SK-N-SH (cell line): ENCODE measurements around the gene EML3. TPM values are rescaled to one million over a fixed set of nuclear protein-coding genes. Genes with fewer than 3 reads are reported as not detected.

Source experiments
- CHD2 ChIP-seq: fragments of 150-350 bp; IDR thresholded peaks from 2 replicates; pipeline ENCODE4 v1.6.1; 2018; ENCODE audit warnings: low read length; ENCODE audit not compliant: partially characterized antibody
- ELF1 ChIP-seq: IDR thresholded peaks from 2 replicates; pipeline ENCODE4 v1.4.0; 2012
- EP300 ChIP-seq, 2 experiments: IDR thresholded peaks; 2 replicates each; pipeline versions ENCODE4 v1.4.0 to v1.6.1; 2012; ENCODE audit warnings: borderline replicate concordance in 1 of 2, low read depth in 1 of 2, low read length in 1 of 2
- EZH2phosphoT487 ChIP-seq: fragments of 200-600 bp; sonication (generic); IDR thresholded peaks from 2 replicates; pipeline ENCODE4 v1.6.1; 2017; ENCODE audit warnings: low read depth, mixed run types, mild to moderate bottlenecking, antibody characterized with exemption, moderate library complexity, borderline replicate concordance
- FOSL2 ChIP-seq: IDR thresholded peaks from 2 replicates; pipeline ENCODE4 v1.4.0; 2012; ENCODE audit warnings: low read depth, mild to moderate bottlenecking, moderate library complexity, borderline replicate concordance
- FOXJ3 ChIP-seq: sonication (generic); formaldehyde crosslinking; IDR thresholded peaks from 2 replicates; pipeline ENCODE4 v1.5.1; 2020; ENCODE audit warnings: mild to moderate bottlenecking, missing genetic modification reagents
- GABPA ChIP-seq: IDR thresholded peaks from 2 replicates; pipeline ENCODE4 v1.4.0; 2012; ENCODE audit warnings: low read depth, mild to moderate bottlenecking
- JUND ChIP-seq: IDR thresholded peaks from 2 replicates; pipeline ENCODE4 v1.4.0; 2012
- MEF2A ChIP-seq: IDR thresholded peaks from 2 replicates; pipeline ENCODE4 v1.4.0; 2012; ENCODE audit warnings: low read depth, borderline replicate concordance
- POLR2AphosphoS5 ChIP-seq: IDR thresholded peaks from 2 replicates; pipeline ENCODE4 v1.6.1; 2012; ENCODE audit warnings: low read depth, low read length
- RAD21 ChIP-seq: IDR thresholded peaks from 2 replicates; pipeline ENCODE4 v1.6.1; 2012; ENCODE audit warnings: mild to moderate bottlenecking, low read length
- RCOR1 ChIP-seq: fragments of 150-350 bp; IDR thresholded peaks from 2 replicates; pipeline ENCODE4 v1.6.1; 2017; ENCODE audit warnings: antibody characterized with exemption, low read length
- RXRA ChIP-seq: IDR thresholded peaks from 2 replicates; pipeline ENCODE4 v1.4.0; 2012; ENCODE audit warnings: low read depth, mild to moderate bottlenecking, borderline replicate concordance
- SMC3 ChIP-seq: IDR thresholded peaks from 2 replicates; pipeline ENCODE4 v1.6.1; 2012; ENCODE audit warnings: low read depth, low read length, improper control_type of control experiment
- TCF12 ChIP-seq: IDR thresholded peaks from 2 replicates; pipeline ENCODE4 v1.4.0; 2012
- TEAD4 ChIP-seq: IDR thresholded peaks from 2 replicates; pipeline ENCODE4 v1.4.0; 2012; ENCODE audit warnings: mild to moderate bottlenecking, borderline replicate concordance; ENCODE audit not compliant: insufficient read depth
- polyA plus RNA-seq, 3 experiments: library from polyadenylated mRNA; depleted of rRNA; stranded (reverse); fragments of >200 nt; gene quantifications; 2 replicates each; pipeline ENCODE4 v1.2.3, GENCODE V29; 2012
- TF ChIP-seq, protein P1 (sequence below): fragments of 200-600 bp; sonication (generic); IDR thresholded peaks from 2 replicates; pipeline ENCODE4 v1.6.1; 2017; ENCODE audit warnings: antibody characterized with exemption, mild to moderate bottlenecking, moderate library complexity
- TF ChIP-seq, protein P2 (sequence below): fragments of 150-350 bp; IDR thresholded peaks from 2 replicates; pipeline ENCODE4 v1.6.1; 2017; ENCODE audit warnings: antibody characterized with exemption, low read length, low read depth, borderline replicate concordance
- TF ChIP-seq, protein P3 (sequence below): fragments of 150-350 bp; IDR thresholded peaks from 2 replicates; pipeline ENCODE4 v1.6.1; 2016; ENCODE audit warnings: mild to moderate bottlenecking, low read depth, low read length
- TF ChIP-seq, protein P4 (sequence below): IDR thresholded peaks from 2 replicates; pipeline ENCODE4 v1.4.0; 2012; ENCODE audit warnings: low read depth
- TF ChIP-seq, protein P5 (sequence below): IDR thresholded peaks from 2 replicates; pipeline ENCODE4; 2012

EML3 gene
- polyA plus RNA-seq, 1 of the 3 experiments (the other 2 are of a cell fraction) = 43.0 TPM

DNA sequence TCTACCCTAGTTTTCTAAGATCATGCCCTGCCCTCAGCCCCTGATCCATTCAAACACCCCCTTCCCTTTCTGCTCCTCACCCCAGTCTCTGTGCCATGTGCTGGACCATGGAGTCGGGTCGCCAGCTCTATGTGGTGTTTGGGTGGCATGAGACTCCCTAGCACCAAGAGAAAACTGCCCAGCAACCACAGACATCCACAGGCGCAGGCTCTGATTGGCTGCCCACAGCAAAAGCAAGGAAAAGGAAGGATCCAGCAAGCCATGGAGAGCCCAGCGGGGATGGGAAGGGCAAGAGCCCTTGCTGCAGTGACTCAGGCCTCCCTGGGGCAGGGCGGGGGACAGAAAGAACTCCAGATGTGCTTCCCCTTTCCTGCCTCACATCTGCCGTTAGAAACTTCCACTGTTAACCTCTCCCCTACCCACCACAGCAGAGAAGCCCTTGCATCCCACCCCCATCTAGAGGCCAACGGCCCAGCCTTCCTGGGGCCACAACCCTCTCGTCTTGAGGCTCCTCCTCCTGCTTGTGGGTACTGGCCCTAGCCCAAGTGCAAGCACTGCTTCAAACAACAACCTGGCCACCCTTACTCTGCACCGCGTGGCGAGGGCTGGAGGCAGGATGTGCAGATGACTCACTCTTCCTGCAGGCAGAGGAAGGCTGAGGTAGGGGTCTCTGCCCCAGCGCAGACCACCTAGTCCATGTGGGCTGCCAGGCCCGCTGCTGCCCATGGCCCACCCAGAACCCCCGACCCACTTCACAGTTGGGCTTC is 56.3 kb downstream of the EML3 start (continued):
- TF ChIP-seq, protein P1, sequence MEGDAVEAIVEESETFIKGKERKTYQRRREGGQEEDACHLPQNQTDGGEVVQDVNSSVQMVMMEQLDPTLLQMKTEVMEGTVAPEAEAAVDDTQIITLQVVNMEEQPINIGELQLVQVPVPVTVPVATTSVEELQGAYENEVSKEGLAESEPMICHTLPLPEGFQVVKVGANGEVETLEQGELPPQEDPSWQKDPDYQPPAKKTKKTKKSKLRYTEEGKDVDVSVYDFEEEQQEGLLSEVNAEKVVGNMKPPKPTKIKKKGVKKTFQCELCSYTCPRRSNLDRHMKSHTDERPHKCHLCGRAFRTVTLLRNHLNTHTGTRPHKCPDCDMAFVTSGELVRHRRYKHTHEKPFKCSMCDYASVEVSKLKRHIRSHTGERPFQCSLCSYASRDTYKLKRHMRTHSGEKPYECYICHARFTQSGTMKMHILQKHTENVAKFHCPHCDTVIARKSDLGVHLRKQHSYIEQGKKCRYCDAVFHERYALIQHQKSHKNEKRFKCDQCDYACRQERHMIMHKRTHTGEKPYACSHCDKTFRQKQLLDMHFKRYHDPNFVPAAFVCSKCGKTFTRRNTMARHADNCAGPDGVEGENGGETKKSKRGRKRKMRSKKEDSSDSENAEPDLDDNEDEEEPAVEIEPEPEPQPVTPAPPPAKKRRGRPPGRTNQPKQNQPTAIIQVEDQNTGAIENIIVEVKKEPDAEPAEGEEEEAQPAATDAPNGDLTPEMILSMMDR = no peak
- TF ChIP-seq ELF1 (no peak), GABPA (peak; percentile 47; the same call in 1 of the 2 replicates), CHD2 (no peak), EZH2phosphoT487 (no peak), SMC3 (no peak), RCOR1 (no peak), RXRA (no peak; the same call in 1 of the 2 replicates), POLR2AphosphoS5 (peak; percentile 81), JUND (peak; percentile 79), TEAD4 (no peak), EP300 (IDR thresholded peaks at IDR 0.05; ENCODE audit: borderline replicate concordance in 1 of 2, low read depth in 1 of 2, low read length in 1 of 2) (peak in 1 of 2 experiments; percentile 42; a peak in 1 of 4 replicates), RAD21 (no peak), TCF12 (peak; percentile 64), FOXJ3 (CRISPR knock-in tag) (no peak), MEF2A (no peak), FOSL2 (peak; percentile 84)
- TF ChIP-seq, protein P2, sequence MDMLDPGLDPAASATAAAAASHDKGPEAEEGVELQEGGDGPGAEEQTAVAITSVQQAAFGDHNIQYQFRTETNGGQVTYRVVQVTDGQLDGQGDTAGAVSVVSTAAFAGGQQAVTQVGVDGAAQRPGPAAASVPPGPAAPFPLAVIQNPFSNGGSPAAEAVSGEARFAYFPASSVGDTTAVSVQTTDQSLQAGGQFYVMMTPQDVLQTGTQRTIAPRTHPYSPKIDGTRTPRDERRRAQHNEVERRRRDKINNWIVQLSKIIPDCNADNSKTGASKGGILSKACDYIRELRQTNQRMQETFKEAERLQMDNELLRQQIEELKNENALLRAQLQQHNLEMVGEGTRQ = no peak
- TF ChIP-seq, protein P3, sequence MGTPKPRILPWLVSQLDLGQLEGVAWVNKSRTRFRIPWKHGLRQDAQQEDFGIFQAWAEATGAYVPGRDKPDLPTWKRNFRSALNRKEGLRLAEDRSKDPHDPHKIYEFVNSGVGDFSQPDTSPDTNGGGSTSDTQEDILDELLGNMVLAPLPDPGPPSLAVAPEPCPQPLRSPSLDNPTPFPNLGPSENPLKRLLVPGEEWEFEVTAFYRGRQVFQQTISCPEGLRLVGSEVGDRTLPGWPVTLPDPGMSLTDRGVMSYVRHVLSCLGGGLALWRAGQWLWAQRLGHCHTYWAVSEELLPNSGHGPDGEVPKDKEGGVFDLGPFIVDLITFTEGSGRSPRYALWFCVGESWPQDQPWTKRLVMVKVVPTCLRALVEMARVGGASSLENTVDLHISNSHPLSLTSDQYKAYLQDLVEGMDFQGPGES = 0 out of 2 replicates have a peak, but pooled peaks have one; percentile 29
- TF ChIP-seq, protein P4, sequence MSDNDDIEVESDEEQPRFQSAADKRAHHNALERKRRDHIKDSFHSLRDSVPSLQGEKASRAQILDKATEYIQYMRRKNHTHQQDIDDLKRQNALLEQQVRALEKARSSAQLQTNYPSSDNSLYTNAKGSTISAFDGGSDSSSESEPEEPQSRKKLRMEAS = peak; percentile 99
- TF ChIP-seq, protein P5, sequence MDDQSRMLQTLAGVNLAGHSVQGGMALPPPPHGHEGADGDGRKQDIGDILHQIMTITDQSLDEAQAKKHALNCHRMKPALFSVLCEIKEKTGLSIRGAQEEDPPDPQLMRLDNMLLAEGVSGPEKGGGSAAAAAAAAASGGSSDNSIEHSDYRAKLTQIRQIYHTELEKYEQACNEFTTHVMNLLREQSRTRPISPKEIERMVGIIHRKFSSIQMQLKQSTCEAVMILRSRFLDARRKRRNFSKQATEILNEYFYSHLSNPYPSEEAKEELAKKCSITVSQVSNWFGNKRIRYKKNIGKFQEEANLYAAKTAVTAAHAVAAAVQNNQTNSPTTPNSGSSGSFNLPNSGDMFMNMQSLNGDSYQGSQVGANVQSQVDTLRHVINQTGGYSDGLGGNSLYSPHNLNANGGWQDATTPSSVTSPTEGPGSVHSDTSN = no peak; the same call in 1 of the 2 replicates
